HG02981 (cell line): ENCODE measurements around the gene SPI1.
"Not testable (repeated sequence)": the region's sequence is repeated elsewhere in the genome, so short reads cannot be mapped to it uniquely, and the experiment has no call there.

ENCODE experiments used
- ATAC-seq: cut with Tn5 transposase; IDR thresholded peaks from one replicate; pipeline ENCODE4 v1.9.1; 2021; ENCODE audit warnings: mild to moderate bottlenecking, moderate library complexity; ENCODE audit not compliant: unreplicated experiment

Gene SPI1

DNA sequence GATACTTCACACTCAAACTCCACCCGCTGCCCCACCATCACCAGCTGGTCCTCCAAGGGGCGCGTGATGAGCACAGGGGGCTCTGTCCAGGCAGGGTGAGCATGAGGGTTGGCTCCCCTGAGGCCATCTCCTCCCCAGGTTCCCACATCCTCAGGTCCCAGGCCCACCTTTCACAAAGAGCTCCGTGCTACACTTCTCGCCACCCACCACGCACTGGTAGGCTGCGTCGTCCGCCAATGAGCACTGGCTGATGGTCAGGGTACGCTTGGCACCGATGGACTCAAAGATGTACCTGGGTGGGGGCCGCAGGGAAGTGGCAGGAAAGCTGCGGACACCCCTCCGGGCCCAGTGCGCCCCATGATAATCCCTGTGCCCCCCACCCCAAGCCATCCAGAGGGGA is 35.5 kb downstream of the SPI1 start:
- no peak for ATAC-seq

DNA sequence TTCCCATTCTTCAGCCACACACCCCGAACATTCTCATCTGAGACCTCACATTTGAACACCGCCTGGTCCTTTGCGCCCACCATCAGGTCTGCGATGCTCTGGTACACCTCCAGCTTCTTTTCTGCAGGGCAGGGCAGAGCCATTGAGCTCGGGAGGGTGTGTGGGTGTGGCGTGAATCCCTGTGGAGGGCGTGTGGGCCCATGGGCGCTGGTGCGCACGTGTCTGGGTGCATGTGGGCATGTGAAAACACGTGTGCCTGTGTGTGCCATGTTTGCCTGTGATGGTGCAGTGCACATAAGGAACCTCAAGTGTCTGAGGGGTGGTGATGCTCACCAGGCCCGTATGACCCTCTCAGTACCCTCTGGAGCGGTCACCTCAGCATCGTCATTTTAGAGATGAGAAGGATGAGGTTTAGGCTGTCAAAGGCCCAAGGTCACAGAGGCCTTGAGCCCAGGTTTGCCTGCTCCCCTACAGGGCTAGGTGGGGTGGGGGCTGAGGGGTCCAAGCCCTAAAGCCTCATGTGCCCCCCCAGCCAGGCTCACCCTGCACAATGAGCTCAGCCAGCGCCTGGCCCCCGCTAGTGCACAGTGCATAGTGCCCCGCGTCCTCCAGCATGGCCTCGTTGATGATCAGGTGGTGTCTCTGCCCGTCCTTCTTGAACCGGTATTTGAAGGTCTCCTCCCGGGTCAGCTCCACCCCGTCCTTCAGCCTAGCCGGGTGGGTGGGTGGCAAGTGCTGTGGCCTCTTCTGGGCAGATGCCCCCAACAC is 36.1 kb downstream of the SPI1 start:
- no peak for ATAC-seq

DNA sequence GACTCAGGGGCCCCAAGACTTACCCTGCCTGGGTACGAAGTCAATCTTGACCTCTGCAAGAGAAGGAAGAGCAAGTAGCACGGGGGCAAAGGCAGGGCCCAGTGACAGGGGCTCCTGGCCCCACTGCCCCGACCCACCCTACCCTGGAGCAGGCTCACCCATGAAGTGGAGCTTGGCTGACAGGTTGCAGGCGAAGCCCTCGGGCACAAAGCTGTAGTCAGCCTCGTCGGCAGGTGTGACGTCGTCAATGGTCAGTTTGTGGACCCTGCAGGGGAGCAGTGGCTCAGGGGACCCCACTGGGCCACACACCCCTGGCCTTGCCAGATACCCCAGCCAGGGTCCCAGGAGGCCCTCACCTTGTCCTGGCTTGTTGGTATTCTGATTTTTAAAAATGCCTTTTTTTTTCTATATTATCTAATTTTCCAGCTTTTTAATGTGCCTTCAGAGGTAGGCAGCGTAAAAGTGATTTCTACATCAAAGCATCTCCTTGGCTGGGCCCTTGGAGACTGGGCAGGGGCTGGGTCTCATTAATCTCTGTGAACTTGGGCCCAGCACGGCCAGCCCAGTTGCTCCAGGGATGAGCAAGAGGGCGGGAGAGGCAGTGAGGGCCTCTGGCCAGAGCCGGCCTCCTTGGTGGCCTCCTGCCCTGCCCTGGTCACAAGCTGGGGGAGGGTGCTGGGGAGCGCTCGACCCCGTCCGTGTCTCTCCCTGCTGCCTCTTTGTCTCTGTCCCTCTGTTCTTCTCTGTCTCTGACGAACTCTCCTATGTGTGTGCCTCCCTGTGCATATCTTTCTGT is 37.2 kb downstream of the SPI1 start:
- ATAC-seq, result no peak

DNA sequence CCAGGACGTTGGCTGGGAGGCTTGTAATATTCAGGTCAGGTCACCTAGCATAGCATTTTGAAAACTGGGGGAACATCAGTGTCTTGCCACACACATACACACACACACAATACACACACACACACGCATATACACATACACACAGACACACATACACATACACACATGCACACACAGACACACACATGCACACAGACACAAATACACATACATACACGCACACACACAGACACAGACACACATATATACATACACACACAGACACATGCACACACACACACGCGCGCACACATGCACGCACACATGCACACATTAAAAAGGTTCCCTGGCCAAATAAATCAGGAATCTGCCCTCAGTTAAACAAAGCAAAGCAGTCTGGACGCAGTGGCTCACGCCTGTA is 38.3 kb downstream of the SPI1 start:
- no peak for ATAC-seq

DNA sequence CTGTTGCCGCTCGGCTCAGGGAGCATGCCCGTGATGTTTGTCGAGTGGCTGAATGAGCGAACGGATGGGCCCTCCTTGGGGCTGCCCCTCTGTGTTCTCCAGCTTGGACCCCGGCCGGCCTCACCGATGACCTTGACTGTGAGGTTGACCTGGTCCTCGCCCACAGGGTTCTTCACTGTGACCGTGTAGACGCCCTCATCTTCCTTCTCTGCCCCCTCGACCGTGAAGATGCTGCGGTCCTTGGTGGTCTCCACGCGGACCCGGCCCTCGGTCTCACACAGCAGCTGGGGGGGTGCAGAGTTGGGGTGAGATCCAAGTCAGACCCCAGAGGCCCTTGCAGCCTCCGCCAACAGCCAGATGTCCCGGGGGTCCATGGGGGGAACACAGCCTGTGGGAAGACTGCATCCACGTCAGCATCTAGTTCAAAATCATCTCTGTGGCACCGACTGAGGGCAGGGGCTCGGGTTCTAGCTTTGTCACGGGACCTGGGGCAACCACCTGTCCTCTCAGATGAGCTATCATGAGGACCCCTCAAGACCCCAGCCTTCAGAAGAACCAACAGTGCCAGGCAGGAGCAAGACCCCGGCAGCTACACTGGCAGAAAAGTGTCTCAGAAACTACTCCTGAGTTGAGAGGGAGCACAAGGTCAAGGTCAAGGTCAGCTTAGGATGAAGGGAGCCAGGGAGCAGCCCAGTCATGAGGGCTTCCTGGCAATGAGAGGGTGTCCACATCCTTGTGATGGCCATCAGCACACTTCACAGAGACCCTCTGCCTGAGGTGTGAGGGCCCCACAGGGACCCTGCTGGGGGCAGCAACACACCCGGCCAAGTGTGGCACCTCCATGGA is 39.7 kb downstream of the SPI1 start:
- no peak for ATAC-seq

GRCh38 chr11:47337229-47337924 is 41.0 kb downstream of the SPI1 start:
- ATAC-seq, result no peak

DNA sequence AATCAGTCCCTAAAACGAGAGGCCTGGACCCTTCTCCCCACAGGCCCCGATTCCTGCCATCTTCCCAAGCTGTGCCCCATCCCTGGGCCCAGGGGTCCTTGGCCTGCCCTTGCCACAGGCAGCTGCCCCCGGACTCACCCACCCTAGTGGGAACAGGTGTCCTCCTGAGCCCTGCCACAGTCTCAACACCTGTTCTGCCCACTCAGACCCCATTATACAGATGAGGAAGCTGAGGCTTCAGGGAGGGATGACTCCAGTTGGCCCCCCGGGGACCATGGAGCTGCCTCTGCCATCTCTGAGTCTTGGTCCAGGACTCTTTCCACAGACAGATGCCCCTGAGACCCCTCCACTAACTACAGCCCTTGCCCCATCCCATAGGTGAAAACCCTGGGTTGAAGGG is 41.8 kb downstream of the SPI1 start:
- no peak for ATAC-seq

DNA sequence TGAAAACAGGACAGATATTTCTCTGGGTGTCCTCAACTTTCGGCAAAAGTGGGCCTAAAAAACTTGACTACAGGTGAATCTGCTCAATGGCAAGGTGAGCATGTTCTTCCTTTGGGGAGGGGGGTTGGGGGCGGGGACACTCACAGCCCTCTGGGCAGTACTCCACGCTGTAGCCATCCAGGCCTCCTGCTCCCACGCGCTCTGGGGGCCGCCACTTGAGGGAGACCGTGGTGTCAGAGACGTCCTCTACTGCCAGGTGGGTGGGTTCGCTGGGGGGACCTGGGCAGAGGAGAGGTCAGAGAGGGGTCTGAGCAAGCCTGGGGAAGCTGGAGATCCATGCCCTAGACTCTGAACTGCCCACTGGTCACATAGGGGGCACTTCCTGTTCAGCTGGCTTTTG is 42.6 kb downstream of the SPI1 start:
- no peak for ATAC-seq

GRCh38 chr11:47334699-47335411 is 43.5 kb downstream of the SPI1 start:
- not testable (repeated sequence) for ATAC-seq

GRCh38 chr11:47333886-47334443 is 44.4 kb downstream of the SPI1 start:
- ATAC-seq, result no peak

GRCh38 chr11:47333526-47333845 is 44.9 kb downstream of the SPI1 start:
- ATAC-seq, result no peak

DNA sequence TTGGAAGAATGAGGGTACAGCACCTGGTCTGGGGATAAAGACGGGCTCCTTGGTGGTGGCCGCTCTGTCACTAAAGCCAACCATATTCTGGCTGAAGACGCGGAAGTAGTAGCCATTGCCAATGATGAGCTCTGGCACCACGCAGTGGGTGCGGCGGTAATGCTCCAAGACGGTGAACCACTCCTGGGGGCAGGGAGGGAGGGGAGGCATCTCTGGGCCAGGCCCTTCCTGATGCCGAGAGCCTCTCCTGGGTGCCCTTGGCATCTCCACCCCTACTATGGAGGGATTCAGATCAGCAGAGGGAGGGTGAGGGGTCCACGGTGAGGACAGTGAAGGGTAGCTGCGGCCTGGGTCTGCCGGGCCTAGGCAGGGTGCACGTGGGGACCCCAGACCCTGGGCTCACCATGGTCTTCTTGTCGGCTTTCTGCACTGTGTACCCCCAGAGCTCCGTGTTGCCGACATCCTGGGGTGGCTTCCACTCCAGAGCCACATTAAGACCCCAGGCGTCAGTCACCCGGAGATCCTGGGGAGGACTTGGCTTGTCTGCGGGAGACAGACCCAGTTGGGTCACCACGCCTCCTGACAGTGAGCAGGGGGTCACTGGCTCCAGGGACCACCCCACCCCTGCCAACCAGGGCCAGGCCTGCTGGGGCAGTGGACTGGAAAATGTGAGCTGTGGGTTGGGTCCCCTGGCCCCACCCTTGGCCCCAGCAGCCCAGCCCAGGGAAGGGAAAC is 45.4 kb downstream of the SPI1 start:
- no peak for ATAC-seq

DNA sequence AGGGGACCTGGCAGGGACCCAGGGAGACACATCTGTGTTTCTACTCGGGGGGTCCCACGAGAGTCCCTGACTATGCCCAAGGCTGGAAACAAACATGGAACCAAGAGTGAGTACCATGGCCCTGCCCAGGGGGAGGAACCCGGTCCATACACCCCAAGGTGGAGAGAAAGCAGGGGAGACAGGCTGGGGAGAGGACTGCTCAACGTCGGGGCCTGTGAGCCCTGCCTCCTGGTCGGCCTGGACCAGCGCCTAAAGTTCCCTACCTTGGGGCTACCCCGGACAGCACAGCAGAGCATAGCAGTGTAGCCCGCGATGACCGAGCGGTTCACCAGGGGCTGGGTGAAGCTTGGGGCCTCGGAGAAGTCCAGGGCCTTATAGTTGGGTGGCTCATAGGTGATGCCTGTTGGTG is 46.0 kb downstream of the SPI1 start:
- ATAC-seq, result no peak

GRCh38 chr11:47331454-47332302 is 46.7 kb downstream of the SPI1 start:
- no peak for ATAC-seq

DNA sequence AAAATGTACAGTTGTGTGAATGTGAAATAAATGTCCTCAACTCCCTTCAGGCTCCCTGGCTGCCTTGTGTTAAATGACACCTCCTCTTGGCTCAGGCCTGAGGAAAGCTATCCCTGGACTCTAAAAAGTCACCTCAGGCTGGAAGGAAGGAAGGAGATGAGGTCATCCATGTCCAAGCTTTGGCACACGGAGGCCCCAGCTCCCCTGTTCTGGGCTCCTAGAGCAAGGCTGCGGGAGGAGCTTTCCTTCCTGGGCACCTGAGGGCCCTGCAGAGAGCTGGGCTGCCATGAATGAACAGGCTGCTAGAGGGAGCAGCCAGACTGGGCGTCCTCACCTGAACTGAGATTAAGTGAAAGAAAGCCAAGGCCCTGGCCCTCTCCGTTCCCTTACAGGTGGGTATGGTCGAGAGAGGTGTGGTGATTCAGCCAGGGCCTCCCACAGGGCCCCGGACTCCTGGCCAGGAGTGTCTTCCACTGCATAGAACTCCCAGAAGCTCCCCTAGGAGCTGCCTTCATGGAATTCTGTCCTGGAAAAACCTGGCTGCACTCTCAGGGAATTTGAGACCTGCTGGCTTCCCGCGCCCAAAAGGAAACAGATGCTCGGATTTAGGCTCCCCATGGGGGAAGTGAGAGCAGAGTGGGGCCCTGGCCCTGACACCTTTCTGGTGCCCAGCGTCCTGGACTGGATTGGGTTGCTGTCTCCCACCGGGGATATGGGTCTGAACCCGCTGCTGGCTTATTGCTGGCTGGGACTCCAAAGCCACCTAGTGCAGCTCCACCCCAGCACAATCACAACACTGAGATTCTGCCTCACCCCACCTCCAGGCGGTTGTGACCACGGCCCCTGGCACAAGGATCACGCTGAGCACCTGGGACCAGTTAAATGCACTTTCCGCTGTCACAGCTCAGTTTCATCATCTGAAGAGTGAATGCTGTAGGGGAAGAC is 48.1 kb downstream of the SPI1 start:
- ATAC-seq, result no peak

DNA sequence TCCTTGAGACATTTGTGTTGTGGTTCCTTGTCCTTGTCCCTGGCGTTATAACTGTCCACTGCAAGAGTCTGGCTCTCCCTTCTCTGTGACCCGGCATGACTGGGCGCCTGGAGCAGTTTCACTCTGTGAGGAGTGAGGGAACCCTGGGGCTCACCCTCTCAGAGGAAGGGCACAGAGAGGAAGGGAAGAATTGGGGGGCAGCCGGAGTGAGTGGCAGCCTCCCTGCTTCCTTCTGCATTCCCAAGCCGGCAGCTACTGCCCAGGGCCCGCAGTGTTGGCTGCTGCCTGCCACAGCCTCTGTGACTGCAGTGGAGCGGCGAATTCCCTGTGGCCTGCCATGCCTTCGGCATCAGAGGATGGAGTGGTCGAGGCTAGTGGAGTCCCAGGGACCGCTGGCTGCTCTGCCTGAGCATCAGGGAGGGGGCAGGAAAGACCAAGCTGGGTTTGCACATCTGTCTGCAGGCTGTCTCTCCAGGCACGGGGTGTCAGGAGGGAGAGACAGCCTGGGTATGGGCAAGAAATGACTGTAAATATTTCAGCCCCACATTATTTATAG is 48.8 kb downstream of the SPI1 start:
- no peak for ATAC-seq
